ENCODE results near the gene AK3. TPM values are rescaled to one million over a fixed set of nuclear protein-coding genes. Genes with fewer than 3 reads are reported as not detected.
"Not testable (repeated sequence)": the region's sequence is repeated elsewhere in the genome, so short reads cannot be mapped to it uniquely, and the experiment has no call there.

The AK3 gene
- 10 to 100 TPM; 34.0 to 34.6 TPM for total RNA-seq

- H3K4me1 Mint-ChIP-seq: peaks cover 39% of the 10 kb centered on the region
- CTCF ChIA-PET: interaction anchor here (0.9 to 2.4 kb wide), 13 partner anchors 9 to 888 kb away, joined by 3 to 9 read pairs (median 4); partner anchors contain the start of genes PLPP6, RIC1 and SPATA6L
- peaks cover 28% of the 10 kb centered on the region for H3K36me3 Mint-ChIP-seq (ENCODE audit: low read depth)
- H3K27me3 Mint-ChIP-seq: no peaks in the 10 kb centered on the region
- POLR2A ChIA-PET: interaction anchor here (0.7 to 2.7 kb wide), 37 partner anchors 9 to 1275 kb away, joined by 3 to 28 read pairs (median 6); partner anchors contain the start of genes CD274, CDC37L1, JAK2 and PDCD1LG2
- peak; percentile 88 for DNase-seq
- H3K27ac Mint-ChIP-seq: peak within 1 kb of the TSS; percentile 85
- H3K4me3 Mint-ChIP-seq: peak within 1 kb of the TSS; percentile 92
- H3K9me3 Mint-ChIP-seq: no peaks in the 10 kb centered on the region
Observed at GRCh38 chr9:4740638-4741364, at the start of gene AK3. TSS of gene AK3 (minus strand) at chr9:4741202. CDS start at chr9:4741087, 115 bp downstream.

DNA sequence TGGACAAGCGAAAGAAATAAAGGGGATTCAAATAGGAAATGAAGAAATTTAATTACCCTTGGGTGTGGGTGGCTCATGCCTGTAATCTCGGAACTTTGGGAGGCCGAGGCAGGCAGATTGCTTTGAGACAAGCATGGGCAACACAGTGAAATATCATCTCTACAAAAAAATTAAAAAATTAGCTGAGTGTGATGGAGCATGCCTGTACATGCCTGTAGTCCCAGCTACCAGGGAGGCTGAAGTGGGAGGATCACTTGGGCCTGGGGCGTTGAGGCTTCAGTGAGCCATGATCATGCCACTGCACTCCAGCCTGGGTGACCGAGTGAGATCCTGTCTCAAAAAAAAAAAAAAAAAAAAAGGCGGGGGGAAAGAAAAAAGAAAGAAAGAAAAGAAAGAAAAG is 47.7 kb upstream of the AK3 start:
- ChIA-PET POLR2A (interaction anchor here (1.9 kb wide), 1 partner anchor 196 kb away, joined by 5 read pairs; the partner anchor contains the start of gene JAK2), CTCF (interaction anchor here (0.6 to 1.3 kb wide), 3 partner anchors 30 to 200 kb away, joined by 3 to 4 read pairs (median 3); no protein-coding TSS in a partner anchor)
- Mint-ChIP-seq H3K4me1 (peaks cover 23% of the 10 kb centered on the region), H3K27me3 (peaks cover 5% of the 10 kb centered on the region), H3K9me3 (no peaks in the 10 kb centered on the region), H3K27ac (no peak overlapping the region), H3K4me3 (no peak overlapping the region), H3K36me3 (ENCODE audit: low read depth) (no peaks in the 10 kb centered on the region)
- no peak for DNase-seq

DNA sequence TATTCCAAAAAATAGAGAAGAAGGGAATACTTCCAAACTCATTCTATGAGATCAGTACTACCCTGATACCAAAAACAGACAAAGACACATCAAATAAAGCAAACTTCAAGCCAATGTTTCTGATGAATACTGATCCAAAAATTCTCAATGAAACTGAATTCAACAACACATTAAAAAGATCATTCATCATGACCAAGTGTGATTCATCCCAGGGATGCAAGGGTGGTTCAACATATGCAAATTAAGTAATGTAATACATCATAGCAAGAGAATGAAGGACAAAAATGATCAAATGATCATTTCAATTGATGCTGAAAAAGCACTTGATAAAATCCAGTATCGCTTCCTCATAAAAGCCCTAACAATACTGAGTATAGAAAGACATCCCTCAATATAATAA is 46.9 kb upstream of the AK3 start:
- POLR2A ChIA-PET: no interaction called here
- CTCF ChIA-PET: interaction anchor here (0.6 kb wide), 1 partner anchor 29 kb away, joined by 3 read pairs; no protein-coding TSS in a partner anchor
- Mint-ChIP-seq H3K27me3 (peaks cover 5% of the 10 kb centered on the region), H3K27ac (no peak overlapping the region), H3K36me3 (ENCODE audit: low read depth) (no peaks in the 10 kb centered on the region), H3K4me3 (no peak overlapping the region), H3K9me3 (no peaks in the 10 kb centered on the region), H3K4me1 (peaks cover 22% of the 10 kb centered on the region)
- DNase-seq: no peak

- POLR2A ChIA-PET: no interaction called here
- no peak for DNase-seq
- H3K9me3 Mint-ChIP-seq: no peaks in the 10 kb centered on the region
- H3K27ac Mint-ChIP-seq: no peak overlapping the region
- CTCF ChIA-PET: interaction anchor here (0.8 kb wide), 1 partner anchor 27 kb away, joined by 3 read pairs; no protein-coding TSS in a partner anchor
- H3K4me3 Mint-ChIP-seq: no peak overlapping the region
- H3K4me1 Mint-ChIP-seq: peaks cover 15% of the 10 kb centered on the region
- H3K36me3 Mint-ChIP-seq (ENCODE audit: low read depth): no peaks in the 10 kb centered on the region
- H3K27me3 Mint-ChIP-seq: peaks cover 5% of the 10 kb centered on the region
Observed at GRCh38 chr9:4786599-4786998, 45.6 kb upstream of the AK3 start.

DNA sequence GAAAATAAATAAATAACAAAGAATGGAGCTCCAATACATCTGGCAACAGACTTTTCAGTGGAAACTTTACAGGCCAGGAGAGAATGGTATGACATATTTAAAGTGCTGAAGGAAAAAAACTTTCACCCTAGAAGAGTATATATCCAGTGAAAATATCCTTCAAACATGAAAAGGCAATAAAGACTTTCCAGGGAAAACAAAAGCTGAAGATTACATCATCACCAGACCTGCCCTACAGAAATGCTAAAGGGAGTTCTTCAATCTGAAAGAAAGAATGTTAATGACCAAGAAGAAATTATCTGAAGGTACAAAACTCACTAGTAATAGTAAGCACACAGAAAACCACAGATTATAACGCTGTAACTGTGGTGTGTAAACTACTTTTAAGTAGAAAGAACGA is 43.4 kb upstream of the AK3 start:
- Mint-ChIP-seq H3K9me3 (no peaks in the 10 kb centered on the region), H3K4me1 (peaks cover 2% of the 10 kb centered on the region), H3K27me3 (peaks cover 5% of the 10 kb centered on the region), H3K27ac (no peak overlapping the region), H3K4me3 (no peak overlapping the region), H3K36me3 (ENCODE audit: low read depth) (no peaks in the 10 kb centered on the region)
- DNase-seq: no peak
- ChIA-PET POLR2A (no interaction called here), CTCF (no interaction called here)

DNA sequence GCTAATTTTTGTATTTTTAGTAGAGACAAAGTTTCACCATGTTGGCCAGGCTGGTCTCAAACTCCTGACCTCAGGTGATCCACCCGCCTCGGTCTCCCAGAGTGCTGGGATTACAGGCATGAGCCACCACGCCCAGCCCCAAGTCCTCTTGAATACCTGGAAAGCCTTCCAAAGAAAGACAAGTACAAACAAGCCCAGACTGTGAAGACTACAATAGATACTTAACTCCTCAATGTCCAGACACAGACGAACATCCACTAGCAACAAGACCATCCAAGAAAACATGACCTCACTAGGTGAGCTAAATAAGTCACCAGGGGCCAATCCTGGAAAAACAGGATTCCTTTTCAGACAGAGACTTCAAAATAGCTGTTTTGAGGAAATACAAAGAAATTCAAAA is 42.2 kb upstream of the AK3 start:
- H3K27ac Mint-ChIP-seq; H3K27me3 Mint-ChIP-seq; CTCF ChIA-PET; DNase-seq; H3K9me3 Mint-ChIP-seq; H3K36me3 Mint-ChIP-seq (ENCODE audit: low read depth); H3K4me1 Mint-ChIP-seq; H3K4me3 Mint-ChIP-seq: not testable (repeated sequence)
- POLR2A ChIA-PET: interaction anchor here (0.7 kb wide), 1 partner anchor 10 kb away, joined by 3 read pairs; no protein-coding TSS in a partner anchor

DNA sequence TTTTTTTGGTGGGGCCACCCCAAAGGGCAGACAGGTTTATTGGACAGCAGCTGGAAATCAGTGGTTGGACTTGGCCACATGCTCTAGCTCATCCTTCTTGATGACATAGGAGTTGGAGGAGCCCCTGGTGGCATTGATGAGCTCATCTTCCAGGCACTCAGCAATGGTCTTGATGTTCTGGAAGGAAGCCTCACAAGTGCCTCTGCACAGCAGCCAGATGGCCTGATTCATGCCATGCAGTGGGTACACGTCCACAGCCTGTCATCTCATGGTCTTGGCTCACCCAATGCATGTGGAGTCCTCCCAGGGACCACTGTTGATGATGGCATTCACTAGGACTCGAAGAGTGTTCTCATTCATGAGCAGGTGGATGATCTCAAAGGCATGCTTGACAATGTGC is 40.4 kb upstream of the AK3 start:
- Mint-ChIP-seq H3K4me3 (no peak overlapping the region), H3K27ac (no peak overlapping the region), H3K27me3 (peaks cover 5% of the 10 kb centered on the region), H3K4me1 (no peaks in the 10 kb centered on the region), H3K9me3 (no peaks in the 10 kb centered on the region), H3K36me3 (ENCODE audit: low read depth) (no peaks in the 10 kb centered on the region)
- ChIA-PET CTCF (interaction anchor here (0.7 to 2.0 kb wide), 2 partner anchors 22 to 138 kb away, joined by 5 to 6 read pairs; no protein-coding TSS in a partner anchor), POLR2A (no interaction called here)
- DNase-seq: no peak

DNA sequence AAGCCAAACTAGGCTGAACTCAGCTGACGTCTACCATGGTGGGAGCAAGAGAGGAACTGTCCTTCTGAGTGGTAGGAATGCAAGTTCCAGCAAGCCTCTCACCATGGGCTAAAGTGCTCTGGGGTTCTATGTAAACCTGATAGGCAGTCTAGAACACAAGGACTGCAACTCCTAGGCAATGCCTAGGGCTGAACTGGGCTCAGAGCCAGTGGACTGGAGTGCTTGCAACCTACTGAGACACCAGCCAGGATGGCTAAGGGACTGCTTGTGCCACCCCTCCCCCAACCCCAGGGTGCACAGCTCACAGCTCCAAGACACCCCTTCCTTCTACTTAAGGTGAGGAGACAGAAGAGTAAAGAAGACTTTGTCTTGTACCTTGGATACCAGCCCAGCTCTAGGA is 39.6 kb upstream of the AK3 start:
- H3K27me3 Mint-ChIP-seq: peaks cover 5% of the 10 kb centered on the region
- no peaks in the 10 kb centered on the region for H3K4me1 Mint-ChIP-seq
- no peak for DNase-seq
- POLR2A ChIA-PET: no interaction called here
- no peaks in the 10 kb centered on the region for H3K36me3 Mint-ChIP-seq (ENCODE audit: low read depth)
- no peak overlapping the region for H3K4me3 Mint-ChIP-seq
- CTCF ChIA-PET: interaction anchor here (2.0 kb wide), 1 partner anchor 21 kb away, joined by 6 read pairs; no protein-coding TSS in a partner anchor
- no peaks in the 10 kb centered on the region for H3K9me3 Mint-ChIP-seq
- H3K27ac Mint-ChIP-seq: no peak overlapping the region

- H3K36me3 Mint-ChIP-seq (ENCODE audit: low read depth); H3K4me3 Mint-ChIP-seq; CTCF ChIA-PET; DNase-seq; H3K27me3 Mint-ChIP-seq; H3K27ac Mint-ChIP-seq; H3K4me1 Mint-ChIP-seq; H3K9me3 Mint-ChIP-seq; POLR2A ChIA-PET: not testable (repeated sequence)
Observed at GRCh38 chr9:4774958-4775357, 34.0 kb upstream of the AK3 start.

DNA sequence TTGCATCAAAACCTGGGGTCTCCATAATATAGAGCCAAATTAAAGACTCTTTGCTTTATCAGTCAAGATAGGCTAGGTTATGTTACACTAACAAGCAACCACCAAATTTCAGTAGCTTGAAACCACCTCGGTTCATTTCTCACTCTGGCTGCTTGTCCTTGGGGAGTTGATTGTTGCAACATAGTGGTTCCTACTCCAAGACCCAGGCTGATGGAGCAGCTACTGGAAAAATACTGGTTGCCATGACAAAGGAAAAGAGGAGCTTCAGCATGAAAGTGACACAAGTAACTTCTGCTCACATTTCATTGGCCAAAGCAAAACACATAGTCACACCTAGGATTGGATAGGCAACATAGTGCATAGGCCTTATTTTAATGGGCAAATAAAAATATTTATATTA is 33.2 kb upstream of the AK3 start:
- CTCF ChIA-PET: interaction anchor here (1.3 kb wide), 1 partner anchor 15 kb away, joined by 8 read pairs; no protein-coding TSS in a partner anchor
- Mint-ChIP-seq H3K4me3 (no peak overlapping the region), H3K27me3 (peaks cover 2% of the 10 kb centered on the region), H3K27ac (no peak overlapping the region), H3K36me3 (ENCODE audit: low read depth) (no peaks in the 10 kb centered on the region), H3K4me1 (peaks cover 10% of the 10 kb centered on the region), H3K9me3 (no peaks in the 10 kb centered on the region)
- DNase-seq: no peak
- POLR2A ChIA-PET: interaction anchor here (1.0 kb wide), 1 partner anchor 212 kb away, joined by 3 read pairs; no protein-coding TSS in a partner anchor

DNA sequence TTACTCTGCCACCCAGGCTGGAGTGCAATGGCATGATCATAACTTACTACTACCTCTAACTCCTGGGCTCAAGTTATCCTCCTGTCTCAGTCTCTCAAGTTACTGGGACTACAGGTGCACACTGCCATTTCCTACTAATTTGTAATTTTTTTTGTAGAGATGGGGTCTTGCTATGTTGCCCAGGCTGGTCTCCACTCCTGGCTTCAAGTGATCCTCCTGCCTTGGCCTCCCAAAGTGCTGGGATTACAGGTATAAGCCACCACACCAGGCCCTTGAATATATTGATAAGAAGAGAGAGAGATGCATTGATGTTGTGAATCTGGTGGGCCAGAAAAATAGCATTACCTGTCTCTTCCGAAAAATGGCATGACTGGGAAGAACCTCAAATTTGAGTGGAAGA is 30.8 kb upstream of the AK3 start:
- H3K36me3 Mint-ChIP-seq (ENCODE audit: low read depth): no peaks in the 10 kb centered on the region
- no peak for DNase-seq
- ChIA-PET CTCF (interaction anchor here (2.5 kb wide), 1 partner anchor 9 kb away, joined by 8 read pairs; no protein-coding TSS in a partner anchor), POLR2A (no interaction called here)
- H3K9me3 Mint-ChIP-seq: no peaks in the 10 kb centered on the region
- H3K27me3 Mint-ChIP-seq: peaks cover 2% of the 10 kb centered on the region
- no peak overlapping the region for H3K27ac Mint-ChIP-seq
- no peak overlapping the region for H3K4me3 Mint-ChIP-seq
- peaks cover 13% of the 10 kb centered on the region for H3K4me1 Mint-ChIP-seq

DNA sequence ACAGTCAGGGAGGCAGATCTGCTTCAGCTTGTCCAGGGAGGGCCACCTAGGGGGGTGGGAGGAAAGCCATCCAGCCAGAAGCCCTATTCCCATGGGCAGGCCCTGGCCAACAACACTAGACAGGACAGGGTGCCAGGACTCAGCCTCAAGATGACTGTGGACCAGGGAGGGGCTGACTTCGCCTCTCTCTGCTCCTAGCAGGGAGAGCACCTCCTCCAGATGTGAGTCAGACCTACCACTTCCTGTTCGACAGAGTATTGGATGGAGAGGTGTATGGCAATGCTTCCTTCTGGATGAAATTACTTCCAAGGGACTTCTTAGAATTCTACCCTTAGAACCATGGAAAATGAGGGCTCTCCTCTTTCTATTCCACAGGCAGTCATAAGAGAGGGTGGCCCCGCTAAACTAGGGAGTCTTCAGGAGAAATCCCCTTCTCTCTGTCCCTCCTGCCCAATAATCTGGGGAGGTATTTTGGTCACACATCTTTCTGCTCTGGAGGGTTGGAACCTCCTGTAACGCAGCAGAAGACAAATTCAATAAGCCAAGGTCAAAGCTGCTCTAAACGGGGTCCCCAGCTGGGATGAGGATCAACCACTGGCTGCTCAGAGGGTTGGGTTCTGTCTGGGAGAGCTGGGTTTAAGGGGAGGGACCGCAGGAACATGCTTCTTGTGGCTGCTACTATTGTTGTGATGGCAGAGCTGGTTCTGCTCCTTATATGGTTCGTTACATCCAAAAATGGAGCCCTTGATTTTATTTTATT is 28.5 kb upstream of the AK3 start:
- peaks cover 2% of the 10 kb centered on the region for H3K27me3 Mint-ChIP-seq
- ChIA-PET POLR2A (no interaction called here), CTCF (no interaction called here)
- peak; percentile 28 for DNase-seq
- H3K36me3 Mint-ChIP-seq (ENCODE audit: low read depth): no peaks in the 10 kb centered on the region
- H3K4me3 Mint-ChIP-seq: no peak overlapping the region
- H3K27ac Mint-ChIP-seq: no peak overlapping the region
- peaks cover 13% of the 10 kb centered on the region for H3K4me1 Mint-ChIP-seq
- H3K9me3 Mint-ChIP-seq: no peaks in the 10 kb centered on the region

DNA sequence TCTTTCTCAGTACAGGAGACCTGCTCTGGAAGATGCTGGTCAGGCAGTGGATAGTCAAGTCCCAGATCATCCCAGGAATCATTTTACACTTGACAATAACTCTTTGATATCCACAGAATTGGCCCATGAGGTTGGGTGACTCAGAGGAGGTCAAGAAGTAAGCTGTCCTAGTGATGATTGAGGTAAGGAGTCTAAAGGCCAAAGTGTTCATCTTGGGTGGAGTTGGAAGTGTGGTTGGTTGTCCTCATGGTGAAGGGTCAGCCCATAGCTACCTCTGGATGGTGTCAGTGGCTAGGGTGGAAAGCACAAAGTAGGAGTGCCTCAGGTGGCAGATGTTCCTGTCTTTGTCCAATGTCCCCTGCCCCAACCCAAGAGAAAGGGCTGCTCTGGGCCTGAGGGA is 27.7 kb upstream of the AK3 start:
- peaks cover 2% of the 10 kb centered on the region for H3K27me3 Mint-ChIP-seq
- DNase-seq: no peak
- H3K4me1 Mint-ChIP-seq: peaks cover 13% of the 10 kb centered on the region
- H3K36me3 Mint-ChIP-seq (ENCODE audit: low read depth): no peaks in the 10 kb centered on the region
- ChIA-PET CTCF (interaction anchor here (1.1 kb wide), 1 partner anchor 9 kb away, joined by 6 read pairs; no protein-coding TSS in a partner anchor), POLR2A (no interaction called here)
- no peaks in the 10 kb centered on the region for H3K9me3 Mint-ChIP-seq
- H3K27ac Mint-ChIP-seq: no peak overlapping the region
- no peak overlapping the region for H3K4me3 Mint-ChIP-seq
